Measurements from ENCODE around the gene ARHGEF38. TPM values are rescaled to one million over a fixed set of nuclear protein-coding genes. Genes with fewer than 3 reads are reported as not detected.
A peak's percentile ranks its signal among the peaks of the same experiment; 100 is the strongest.

Gene ARHGEF38
- total RNA-seq, 4 donors from 2014 or later: 0.13 to 0.29 TPM; not detected in 2

DNA sequence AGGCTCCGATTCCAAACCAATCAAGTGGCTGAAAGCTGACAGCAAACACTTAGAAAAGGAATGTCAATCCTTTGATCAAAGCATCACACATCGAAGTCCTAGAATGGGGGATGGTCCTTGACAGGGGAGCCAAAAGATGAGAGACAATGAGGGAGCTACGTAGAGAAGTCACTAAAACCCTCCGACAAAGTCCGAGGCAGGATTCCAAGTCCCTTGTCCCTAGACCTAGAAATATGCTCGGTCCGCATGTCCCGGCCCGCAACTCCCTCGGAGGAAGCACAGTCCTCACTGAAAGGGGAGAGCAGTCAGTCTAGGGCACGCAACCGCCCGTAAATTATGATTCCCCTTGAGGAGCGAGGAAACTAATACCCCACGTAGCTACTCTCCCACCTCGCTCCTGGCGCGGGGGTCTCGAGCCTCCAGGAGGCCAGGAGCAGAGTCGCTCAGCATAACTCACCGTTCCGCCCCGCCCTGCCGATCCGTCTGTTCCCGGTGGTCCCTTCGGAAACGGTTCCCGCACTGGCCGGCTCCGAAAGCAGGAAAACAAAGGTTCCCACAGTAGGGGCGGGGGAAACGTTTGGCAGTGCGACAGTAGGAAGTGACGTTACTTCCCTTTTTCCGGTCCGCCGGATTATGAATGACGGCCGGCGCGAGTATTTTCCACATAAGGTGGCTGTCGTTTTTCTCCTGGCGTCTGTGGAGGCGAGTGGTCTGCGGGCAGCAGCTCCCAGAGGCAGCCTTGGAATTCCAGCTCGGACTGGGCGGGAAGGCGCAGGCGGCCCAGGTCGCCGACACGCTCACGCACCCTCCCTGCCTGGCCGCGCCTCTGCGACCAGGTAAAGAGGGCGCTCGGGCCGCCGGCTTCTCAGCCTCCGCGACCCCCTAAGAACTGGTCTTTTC lies 156.0 kb downstream of the ARHGEF38 start, which contains the start of the genes GSTCD and INTS12:
Gene GSTCD, plus strand, starts transcription at position 604 of the 900 bp plus-strand sequence. CDS start 8,830 bp downstream, outside the sequence.
Gene INTS12, minus strand, starts transcription at position 509 of the 900 bp plus-strand sequence. CDS start 8,684 bp downstream, outside the sequence.
- H3K27ac ChIP-seq: peak within 1 kb of the TSS; percentile 87 to 95 (median 91)
- no peaks in the 10 kb centered on the region for H3K27me3 ChIP-seq
- peak; percentile 56 for DNase-seq
- no peaks in the 10 kb centered on the region for H3K9me3 ChIP-seq
- WGBS, 2 donors: 1% methylated on average over 27 to 28 of the region's 63 CpGs
- H3K36me3 ChIP-seq: no peaks in the 10 kb centered on the region
- TF ChIP-seq, protein P1, sequence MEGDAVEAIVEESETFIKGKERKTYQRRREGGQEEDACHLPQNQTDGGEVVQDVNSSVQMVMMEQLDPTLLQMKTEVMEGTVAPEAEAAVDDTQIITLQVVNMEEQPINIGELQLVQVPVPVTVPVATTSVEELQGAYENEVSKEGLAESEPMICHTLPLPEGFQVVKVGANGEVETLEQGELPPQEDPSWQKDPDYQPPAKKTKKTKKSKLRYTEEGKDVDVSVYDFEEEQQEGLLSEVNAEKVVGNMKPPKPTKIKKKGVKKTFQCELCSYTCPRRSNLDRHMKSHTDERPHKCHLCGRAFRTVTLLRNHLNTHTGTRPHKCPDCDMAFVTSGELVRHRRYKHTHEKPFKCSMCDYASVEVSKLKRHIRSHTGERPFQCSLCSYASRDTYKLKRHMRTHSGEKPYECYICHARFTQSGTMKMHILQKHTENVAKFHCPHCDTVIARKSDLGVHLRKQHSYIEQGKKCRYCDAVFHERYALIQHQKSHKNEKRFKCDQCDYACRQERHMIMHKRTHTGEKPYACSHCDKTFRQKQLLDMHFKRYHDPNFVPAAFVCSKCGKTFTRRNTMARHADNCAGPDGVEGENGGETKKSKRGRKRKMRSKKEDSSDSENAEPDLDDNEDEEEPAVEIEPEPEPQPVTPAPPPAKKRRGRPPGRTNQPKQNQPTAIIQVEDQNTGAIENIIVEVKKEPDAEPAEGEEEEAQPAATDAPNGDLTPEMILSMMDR (IDR thresholded peaks at IDR 0.05): peak in 2 of 6 experiments; percentile 19 to 23
- TF ChIP-seq POLR2A (IDR thresholded peaks at IDR 0.05): peak in 1 of 4 donors; percentile 70
- peak within 1 kb of the TSS; percentile 76 to 95 (median 86) for H3K4me3 ChIP-seq
- intact Hi-C loops (cut with DNase I): no loop called here
- H3K4me1 ChIP-seq: peaks cover 0 to 33% (median 15%) of the 10 kb centered on the region in 3 donors

GRCh38 chr4:105709081-105709450 lies 156.6 kb downstream of the ARHGEF38 start:
- TF ChIP-seq, protein P1 (IDR thresholded peaks at IDR 0.05): no peak
- no peak for TF ChIP-seq POLR2A (IDR thresholded peaks at IDR 0.05)
- Histone ChIP-seq H3K4me3 (peak overlapping the region; percentile 76 to 95 (median 86)), H3K36me3 (no peaks in the 10 kb centered on the region), H3K27me3 (no peaks in the 10 kb centered on the region), H3K4me1 (peaks cover 0 to 36% (median 15%) of the 10 kb centered on the region in 3 donors), H3K9me3 (no peaks in the 10 kb centered on the region), H3K27ac (peak overlapping the region; percentile 87 to 95 (median 91))
- 0% methylated on average over 1 to 5 of the region's 11 CpGs for WGBS, 2 donors
- intact Hi-C loops (cut with DNase I): no loop called here
- no peak for DNase-seq

GRCh38 chr4:105710012-105710600 lies 157.7 kb downstream of the ARHGEF38 start:
- no peak for TF ChIP-seq POLR2A (IDR thresholded peaks at IDR 0.05)
- TF ChIP-seq, protein P1 (IDR thresholded peaks at IDR 0.05): no peak
- intact Hi-C loops (cut with DNase I): no loop called here
- Histone ChIP-seq H3K27me3 (no peaks in the 10 kb centered on the region), H3K27ac (no peak overlapping the region), H3K9me3 (no peaks in the 10 kb centered on the region), H3K36me3 (no peaks in the 10 kb centered on the region), H3K4me3 (no peak overlapping the region), H3K4me1 (peaks cover 0 to 42% (median 17%) of the 10 kb centered on the region in 3 donors)
- DNase-seq: no peak
- 69 to 70% methylated on average over 12 to 15 of the region's 16 CpGs for WGBS, 2 donors

- TF ChIP-seq, protein P1 (IDR thresholded peaks at IDR 0.05): no peak
- no peak for TF ChIP-seq POLR2A (IDR thresholded peaks at IDR 0.05)
- Histone ChIP-seq H3K4me3 (no peak overlapping the region), H3K36me3 (no peaks in the 10 kb centered on the region), H3K9me3 (no peaks in the 10 kb centered on the region), H3K4me1 (peaks cover 0 to 44% (median 18%) of the 10 kb centered on the region in 3 donors), H3K27ac (no peak overlapping the region), H3K27me3 (no peaks in the 10 kb centered on the region)
- intact Hi-C loops (cut with DNase I): no loop called here
- no peak for DNase-seq
- WGBS, 2 donors: 73 to 77% methylated on average over 6 of the region's 6 CpGs
Measured at GRCh38 chr4:105710678-105711077, 158.3 kb downstream of the ARHGEF38 start.

DNA sequence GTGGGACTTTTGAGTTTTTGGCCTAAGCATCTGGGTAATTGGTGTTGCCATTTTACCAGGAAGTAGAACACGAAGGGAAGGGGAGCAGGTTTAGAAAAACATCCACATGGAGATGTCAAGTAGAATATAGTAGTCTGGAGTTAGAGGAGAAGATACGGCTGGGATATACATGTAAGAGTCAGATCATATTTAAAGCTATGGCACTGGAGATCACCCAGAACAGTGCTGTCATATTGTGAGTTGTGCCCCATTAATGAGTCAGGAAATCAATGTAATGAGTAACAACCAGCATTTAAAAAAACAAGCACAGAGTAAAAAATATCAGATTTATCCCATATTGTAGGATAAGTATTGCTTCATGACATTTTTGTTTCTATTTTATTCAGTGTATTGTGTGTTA lies 160.3 kb downstream of the ARHGEF38 start:
- Histone ChIP-seq H3K4me1 (peaks cover 0 to 32% (median 8%) of the 10 kb centered on the region in 3 donors), H3K9me3 (no peaks in the 10 kb centered on the region), H3K27me3 (no peaks in the 10 kb centered on the region), H3K4me3 (no peak overlapping the region), H3K36me3 (peaks cover 0 to 4% (median 0%) of the 10 kb centered on the region in 3 donors), H3K27ac (no peak overlapping the region)
- 74 to 79% methylated on average over 2 of the region's 2 CpGs for WGBS, 2 donors
- DNase-seq: no peak
- intact Hi-C loops (cut with DNase I): no loop called here
- no peak for TF ChIP-seq POLR2A (IDR thresholded peaks at IDR 0.05)
- TF ChIP-seq, protein P1 (IDR thresholded peaks at IDR 0.05): no peak
